Cardiac fibroblast (primary cell): ENCODE data around the gene FAM110A.

Experiments
- DNase-seq, 2 donors: peaks; one replicate each; pipeline versions ENCODE4 v3.0.0 to v3.0.0-alpha.2; 2010; ENCODE audit warnings: low read depth in 2 of 2
- H3K4me3 ChIP-seq, 2 donors: replicated peaks in 1 of 2; 1 replicate in 1 of 2; 2 replicates in 1 of 2; pipeline ENCODE4 v1.5.1; 2011; ENCODE audit warnings: low read depth in 2 of 2, low read length in 2 of 2, mild to moderate bottlenecking in 2 of 2, moderate library complexity in 1 of 2
- CTCF ChIP-seq: IDR thresholded peaks from one replicate; pipeline ENCODE4 v1.5.1; 2011; ENCODE audit warnings: low read depth, mild to moderate bottlenecking, low read length, inconsistent platforms

The FAM110A gene

DNA sequence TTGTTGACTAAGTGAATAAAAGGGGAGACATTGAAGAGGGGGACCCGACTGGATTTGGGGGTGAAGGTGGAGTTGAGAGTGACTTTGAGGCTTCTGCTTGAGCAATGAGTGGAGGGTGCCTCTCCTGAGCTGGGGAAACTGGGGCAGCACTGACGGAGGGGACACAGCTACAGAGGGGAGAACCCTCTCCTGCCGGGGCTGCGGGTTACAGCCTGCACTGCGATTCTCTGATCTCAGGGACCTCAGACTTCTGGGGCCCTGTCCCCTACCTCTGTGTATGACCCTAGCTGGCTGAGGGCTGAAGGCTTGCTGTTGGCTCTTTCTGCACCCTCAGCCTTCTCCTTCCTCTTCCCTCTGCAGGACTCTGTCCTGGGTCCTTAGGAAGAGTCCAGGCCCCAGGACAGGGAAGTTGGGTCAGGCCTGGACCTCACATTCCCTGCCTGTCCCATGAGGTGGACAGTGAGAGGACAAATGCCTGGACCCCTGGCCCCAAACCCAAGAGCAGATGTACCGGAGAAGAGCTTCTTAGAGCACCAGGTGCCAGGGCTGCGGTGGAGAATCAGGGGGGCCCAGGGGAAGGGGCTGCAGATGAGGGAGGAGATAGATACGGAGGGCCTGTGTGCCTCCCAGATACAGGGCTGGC, 13.7 kb upstream of the FAM110A start:
- no peak for TF ChIP-seq CTCF
- H3K4me3 ChIP-seq: no peak overlapping the region
- no peak for DNase-seq

GRCh38 chr20:820323-820953, 13.1 kb upstream of the FAM110A start:
- TF ChIP-seq CTCF: no peak
- DNase-seq: no peak
- H3K4me3 ChIP-seq: no peak overlapping the region

GRCh38 chr20:821046-821730, 12.3 kb upstream of the FAM110A start:
- TF ChIP-seq CTCF: no peak
- no peak for DNase-seq
- H3K4me3 ChIP-seq: no peak overlapping the region

GRCh38 chr20:821731-822065, 11.8 kb upstream of the FAM110A start:
- no peak for DNase-seq
- no peak overlapping the region for H3K4me3 ChIP-seq
- no peak for TF ChIP-seq CTCF

GRCh38 chr20:822651-823573, 10.6 kb upstream of the FAM110A start:
- DNase-seq: no peak
- H3K4me3 ChIP-seq: no peak overlapping the region
- no peak for TF ChIP-seq CTCF

- H3K4me3 ChIP-seq: no peak overlapping the region
These were observed 10.0 kb upstream of the FAM110A start for GRCh38 chr20:823574-823902.

More at GRCh38 chr20:823574-823902, 10.0 kb upstream of the FAM110A start:
- no peak for TF ChIP-seq CTCF
- no peak for DNase-seq
